GM12801 (cell line): ENCODE measurements around the gene RFT1.

Source experiments
- CTCF ChIP-seq: IDR thresholded peaks from one replicate; pipeline ENCODE4 v1.5.1; 2011; ENCODE audit warnings: control low read depth; ENCODE audit not compliant: insufficient read length; ENCODE audit errors: extremely low read depth

RFT1 gene

DNA sequence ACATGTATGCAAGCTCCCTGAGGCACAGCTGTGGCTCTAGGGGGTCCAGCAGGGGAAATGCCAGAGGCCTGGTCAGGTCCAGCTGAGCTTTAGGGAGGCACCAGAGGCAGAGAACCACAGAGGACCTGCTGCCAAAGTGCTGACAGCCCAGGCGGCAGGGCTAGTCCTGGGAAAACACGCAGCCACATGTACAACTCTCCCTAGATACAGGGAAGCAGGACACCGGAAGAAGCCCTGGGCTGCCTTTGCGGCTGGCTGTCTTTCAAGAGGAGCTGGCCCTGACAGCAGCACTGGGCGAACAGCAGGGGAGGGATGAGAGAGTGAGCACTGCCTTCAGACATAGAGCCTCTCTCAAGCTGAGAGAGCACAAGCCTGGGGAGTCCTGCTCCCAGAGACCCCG, 40.7 kb downstream of the RFT1 start:
- TF ChIP-seq CTCF, result no peak

- TF ChIP-seq CTCF, result no peak
These were observed 44.8 kb downstream of the RFT1 start for GRCh38 chr3:53085476-53085875.

- TF ChIP-seq CTCF, result no peak
These were observed 45.8 kb downstream of the RFT1 start for GRCh38 chr3:53084310-53085001.

DNA sequence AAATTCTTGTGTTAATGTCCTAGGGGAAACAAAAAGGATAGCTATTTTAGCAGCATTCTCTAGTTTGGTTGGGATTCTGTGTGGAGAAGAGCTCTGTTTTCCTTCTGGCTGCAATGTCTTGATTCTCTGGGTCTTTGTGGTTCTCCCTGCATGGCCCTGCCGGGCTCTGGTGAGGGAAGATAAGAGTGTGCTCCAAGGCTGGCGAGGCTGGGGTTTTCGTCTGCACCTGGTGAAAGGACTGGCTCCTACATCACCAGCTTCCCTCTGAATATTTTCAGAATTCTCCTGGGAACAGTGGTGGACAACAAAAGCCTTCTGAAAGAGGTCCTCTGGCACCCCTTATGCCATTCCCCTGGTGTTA, 46.3 kb downstream of the RFT1 start:
- TF ChIP-seq CTCF, result no peak

DNA sequence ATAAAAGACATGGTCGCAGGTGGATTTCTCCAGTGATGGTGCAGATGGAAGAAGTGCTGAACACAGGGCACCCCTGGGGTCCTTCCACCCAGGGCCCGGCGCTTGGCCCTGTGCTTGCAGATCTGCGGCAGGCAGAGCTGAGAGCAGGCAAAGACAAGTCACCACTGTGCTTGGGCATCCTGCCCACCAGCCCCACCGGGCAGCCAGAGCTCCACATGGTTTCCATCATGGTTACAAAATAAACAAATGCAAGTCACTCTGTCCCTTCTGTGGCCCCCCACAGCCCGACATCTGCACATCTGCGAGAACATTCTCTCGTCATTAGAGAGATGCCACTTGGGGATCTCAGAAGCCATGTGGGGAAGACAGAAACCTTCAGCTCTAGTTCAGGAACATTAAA, 46.7 kb downstream of the RFT1 start:
- TF ChIP-seq CTCF, result no peak

DNA sequence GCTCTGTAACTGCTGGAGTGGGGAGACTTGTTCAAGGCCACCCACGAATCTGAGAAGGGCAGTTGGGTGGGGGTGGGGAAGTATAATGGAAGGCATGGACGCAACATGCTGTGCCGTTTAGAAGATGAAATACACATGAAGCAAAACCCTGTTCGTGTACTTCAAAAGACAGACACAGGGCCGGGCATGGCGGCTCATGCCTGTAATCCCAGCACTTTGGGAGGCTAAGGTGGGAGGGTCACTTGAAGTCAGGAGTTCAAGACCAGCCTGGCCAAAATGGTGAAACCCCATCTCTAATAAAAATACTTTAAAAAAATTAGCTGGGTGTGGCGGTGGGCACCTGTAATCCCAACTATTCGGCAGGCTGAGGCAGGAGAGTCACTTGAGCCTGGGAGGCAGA, 47.5 kb downstream of the RFT1 start:
- TF ChIP-seq CTCF, result no peak

DNA sequence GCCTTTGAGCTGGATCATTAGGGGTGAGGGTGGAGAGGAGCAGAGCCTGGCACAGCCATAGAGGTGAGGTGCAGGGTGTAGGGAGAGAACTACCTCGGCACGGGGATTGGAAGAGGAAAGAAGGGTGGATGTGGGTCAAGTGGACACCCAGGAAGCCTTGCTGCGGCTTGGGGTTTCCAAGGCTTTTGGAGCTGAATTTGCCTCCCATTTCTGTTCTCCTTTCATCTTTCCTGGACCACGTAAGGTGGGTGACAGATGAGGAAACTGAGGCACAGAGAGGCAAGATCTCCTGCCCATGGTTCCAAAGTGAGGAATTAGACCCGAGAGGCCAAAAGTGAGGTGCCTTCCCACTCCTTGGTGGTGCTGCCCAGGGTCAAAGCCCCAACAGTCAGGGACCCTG, 48.9 kb downstream of the RFT1 start:
- no peak for TF ChIP-seq CTCF
